ENCODE results near the gene RAI14. TPM values are rescaled to one million over a fixed set of nuclear protein-coding genes. Genes with fewer than 3 reads are reported as not detected.
A peak's percentile ranks its signal among the peaks of the same experiment; 100 is the strongest.
"Not testable (repeated sequence)": the region's sequence is repeated elsewhere in the genome, so short reads cannot be mapped to it uniquely, and the experiment has no call there.

The RAI14 gene
- total RNA-seq, 1 donor from 2014 or later = 56.0 TPM

DNA sequence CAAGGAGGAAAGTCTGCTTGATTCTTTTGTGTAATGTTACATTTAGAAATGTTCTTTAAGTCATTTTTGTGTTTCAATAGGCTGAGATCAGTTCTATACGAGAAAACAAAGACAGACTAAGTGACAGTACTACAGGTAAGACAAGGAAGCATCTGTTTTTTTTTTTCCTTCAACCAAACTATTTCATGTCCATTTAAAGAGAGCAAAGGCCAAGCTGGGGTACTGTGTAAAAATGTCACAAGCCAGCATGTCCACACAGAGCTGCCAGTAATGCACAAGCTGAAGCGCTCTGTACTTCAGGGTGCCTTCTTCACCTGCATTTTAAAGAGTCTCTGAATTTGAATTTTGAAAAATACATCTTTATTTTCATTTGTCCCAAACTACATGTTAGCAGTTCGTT lies 162.6 kb downstream of the RAI14 start:
- no peak for DNase-seq (ENCODE audit: low spot score)

DNA sequence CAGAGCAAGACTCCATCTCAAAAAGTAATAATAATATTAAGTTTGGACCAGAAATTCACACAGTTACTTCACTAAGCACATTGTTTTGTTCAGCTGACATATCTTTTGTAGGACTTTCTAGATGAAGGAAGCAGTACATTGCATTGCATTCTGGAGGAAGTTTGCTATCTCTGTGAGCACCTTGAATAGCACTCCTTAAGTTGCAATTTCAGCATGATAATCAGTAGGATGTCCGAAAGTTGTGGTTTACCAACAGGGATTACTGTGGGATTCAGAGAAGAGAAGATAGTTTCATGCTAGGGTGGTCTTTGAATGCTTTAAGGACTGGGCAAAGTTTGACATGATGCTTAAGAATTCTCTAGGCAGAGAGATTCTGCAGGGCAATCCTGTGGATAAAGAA lies 164.5 kb downstream of the RAI14 start:
- DNase-seq (ENCODE audit: low spot score) = no peak

DNA sequence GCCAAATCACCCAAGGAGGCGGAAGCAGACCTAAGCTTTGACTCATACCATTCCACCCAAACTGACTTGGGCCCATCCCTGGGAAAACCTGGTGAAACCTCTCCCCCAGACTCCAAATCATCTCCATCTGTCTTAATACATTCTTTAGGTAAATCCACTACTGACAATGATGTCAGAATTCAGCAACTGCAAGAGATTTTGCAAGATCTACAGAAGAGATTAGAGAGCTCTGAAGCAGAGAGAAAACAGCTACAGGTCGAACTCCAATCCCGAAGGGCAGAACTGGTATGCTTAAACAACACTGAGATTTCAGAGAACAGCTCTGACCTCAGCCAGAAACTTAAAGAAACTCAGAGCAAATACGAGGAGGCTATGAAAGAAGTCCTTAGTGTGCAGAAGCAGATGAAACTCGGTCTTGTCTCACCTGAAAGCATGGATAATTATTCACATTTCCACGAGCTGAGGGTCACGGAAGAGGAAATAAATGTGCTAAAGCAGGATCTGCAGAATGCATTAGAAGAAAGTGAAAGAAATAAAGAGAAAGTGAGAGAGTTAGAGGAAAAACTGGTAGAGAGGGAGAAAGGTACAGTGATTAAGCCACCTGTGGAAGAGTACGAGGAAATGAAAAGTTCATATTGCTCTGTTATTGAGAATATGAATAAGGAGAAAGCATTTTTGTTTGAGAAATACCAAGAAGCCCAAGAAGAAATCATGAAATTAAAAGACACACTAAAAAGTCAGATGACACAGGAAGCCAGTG lies 167.0 kb downstream of the RAI14 start:
- no peak for DNase-seq (ENCODE audit: low spot score)

DNA sequence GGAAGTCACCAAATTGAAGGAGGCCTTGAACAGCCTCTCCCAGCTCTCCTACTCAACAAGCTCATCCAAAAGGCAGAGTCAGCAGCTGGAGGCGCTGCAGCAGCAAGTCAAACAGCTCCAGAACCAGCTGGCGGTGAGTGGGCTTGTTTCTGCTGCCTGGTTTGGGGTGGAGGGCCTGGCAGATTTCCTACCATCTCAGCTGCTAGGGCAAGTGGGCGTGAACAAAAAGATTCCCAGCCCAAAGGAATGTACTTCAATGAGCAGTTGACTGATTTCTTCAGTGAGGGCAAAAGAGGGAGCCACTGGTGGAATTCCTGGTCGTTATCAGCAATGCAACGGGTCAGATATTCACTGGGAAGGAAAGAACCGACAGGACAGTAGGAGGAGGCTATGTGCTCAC lies 170.2 kb downstream of the RAI14 start:
- no peak for DNase-seq (ENCODE audit: low spot score)

DNA sequence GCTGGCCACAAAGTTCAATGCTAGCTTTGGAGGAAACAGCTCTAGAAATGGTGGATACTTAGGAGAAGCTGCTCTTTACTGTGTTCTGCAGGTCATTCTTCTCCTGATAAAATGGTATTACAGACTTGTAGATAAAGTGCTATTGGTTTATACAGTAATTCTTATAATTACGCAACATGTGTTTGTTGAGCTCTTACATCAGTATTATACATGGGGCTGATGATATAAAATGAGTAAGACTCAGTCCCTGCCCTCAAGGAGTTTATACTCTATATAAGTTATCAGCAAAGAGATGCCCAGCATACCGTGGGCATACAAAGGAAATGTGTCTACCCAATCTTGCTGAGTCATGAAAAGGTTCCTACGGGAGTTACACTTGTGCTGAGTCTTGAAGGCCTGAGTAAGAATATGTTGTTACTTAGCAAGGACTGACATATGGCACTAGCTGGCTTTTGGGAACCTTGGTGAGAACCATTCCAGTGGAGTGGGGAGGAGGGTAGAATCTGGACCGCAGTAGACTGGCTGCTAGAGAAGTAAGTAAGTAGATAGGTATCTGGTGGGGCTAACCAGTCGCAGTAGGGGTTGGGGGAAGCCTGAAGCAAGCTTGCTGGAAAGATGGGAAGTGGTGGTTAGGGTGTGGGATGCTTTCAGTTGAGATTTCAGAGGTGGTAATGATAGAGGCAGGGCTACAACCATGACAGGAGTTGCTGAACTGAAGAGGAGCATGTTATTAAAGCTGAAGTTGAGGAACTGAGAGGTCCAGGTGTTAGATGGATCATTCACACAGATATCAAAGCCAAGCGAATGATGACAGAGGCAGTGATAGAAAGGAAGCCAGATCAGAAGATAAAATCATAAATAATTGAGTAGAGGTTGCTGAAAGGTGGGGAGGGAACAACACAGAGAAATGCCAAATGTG lies 171.7 kb downstream of the RAI14 start:
- no peak for DNase-seq (ENCODE audit: low spot score)

DNA sequence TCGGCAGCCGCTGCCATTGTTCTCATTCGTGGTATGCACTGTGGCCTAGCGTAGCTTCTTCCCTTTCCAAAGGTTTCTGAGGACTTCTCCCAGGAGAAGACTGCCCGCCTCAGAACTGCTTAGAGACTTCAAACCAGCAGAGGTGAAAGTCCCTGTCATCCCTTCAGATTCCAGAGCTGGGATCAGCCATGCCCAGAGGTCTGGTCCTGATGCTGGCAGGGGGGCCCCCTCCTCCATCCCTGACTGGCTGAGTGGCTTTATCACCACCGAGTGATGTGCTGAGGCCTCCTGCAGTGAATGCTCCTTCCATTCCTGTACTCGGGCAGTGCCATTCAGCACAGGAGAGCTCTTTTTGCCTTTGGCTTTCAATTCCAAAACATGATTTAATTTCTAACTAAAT lies 174.7 kb downstream of the RAI14 start:
- DNase-seq (ENCODE audit: low spot score) = not testable (repeated sequence)

DNA sequence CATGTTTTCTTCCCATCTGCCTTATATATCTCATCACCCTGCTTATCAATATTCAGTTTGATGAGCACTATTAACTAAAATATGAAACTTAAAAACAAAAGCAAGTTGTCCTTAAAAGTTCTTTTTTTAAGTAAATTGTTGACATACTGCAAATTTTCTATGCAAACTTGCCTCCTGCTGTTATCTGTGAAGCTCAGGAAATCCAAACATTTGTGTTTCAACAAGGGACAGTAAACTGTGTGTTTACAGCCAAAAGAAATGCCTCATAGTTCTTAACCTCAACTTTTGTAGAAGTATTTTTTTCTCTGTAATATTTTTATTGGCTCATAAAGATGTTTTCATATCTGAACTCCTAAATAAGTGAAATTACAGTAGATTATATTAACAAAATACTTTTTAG lies 175.2 kb downstream of the RAI14 start:
- DNase-seq (ENCODE audit: low spot score) = no peak

DNA sequence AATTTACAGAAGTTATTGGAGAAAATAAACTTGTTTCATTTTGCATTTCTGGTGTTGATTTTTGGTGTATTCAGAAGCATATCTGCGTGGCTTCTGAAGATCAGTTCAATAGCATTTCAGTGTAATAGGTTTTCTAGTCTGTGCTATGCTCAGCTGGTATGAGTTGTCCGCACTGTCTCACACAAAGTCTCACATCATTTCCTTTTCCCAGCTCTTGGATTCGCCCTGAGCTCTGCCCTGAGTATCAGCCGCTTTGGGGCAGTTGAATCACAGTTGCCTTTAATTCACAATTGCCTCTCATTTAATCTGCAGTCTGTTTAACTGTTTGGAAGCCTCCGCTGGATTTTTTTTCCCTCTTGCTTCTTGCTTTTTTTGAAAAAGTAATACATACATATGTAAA lies 176.4 kb downstream of the RAI14 start:
- DNase-seq (ENCODE audit: low spot score) = no peak

DNA sequence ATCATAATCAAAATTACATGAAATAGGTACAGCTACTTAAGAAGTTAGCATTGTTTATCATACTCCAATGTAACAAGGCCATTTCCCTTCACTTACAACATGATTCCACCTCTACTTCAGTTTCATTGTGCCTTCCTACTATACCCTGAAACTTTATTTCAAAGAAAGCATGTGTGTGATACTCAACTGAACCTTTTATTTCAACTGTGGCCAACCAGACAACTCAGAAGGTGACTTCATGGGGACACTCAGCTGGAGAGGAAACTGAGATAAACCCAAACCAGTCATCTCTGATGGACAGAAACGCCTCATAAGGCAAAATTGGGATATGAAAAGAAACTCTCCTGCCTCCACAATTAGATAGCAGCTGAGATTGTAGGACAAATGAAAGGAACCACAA lies 177.0 kb downstream of the RAI14 start:
- DNase-seq (ENCODE audit: low spot score) = no peak

DNA sequence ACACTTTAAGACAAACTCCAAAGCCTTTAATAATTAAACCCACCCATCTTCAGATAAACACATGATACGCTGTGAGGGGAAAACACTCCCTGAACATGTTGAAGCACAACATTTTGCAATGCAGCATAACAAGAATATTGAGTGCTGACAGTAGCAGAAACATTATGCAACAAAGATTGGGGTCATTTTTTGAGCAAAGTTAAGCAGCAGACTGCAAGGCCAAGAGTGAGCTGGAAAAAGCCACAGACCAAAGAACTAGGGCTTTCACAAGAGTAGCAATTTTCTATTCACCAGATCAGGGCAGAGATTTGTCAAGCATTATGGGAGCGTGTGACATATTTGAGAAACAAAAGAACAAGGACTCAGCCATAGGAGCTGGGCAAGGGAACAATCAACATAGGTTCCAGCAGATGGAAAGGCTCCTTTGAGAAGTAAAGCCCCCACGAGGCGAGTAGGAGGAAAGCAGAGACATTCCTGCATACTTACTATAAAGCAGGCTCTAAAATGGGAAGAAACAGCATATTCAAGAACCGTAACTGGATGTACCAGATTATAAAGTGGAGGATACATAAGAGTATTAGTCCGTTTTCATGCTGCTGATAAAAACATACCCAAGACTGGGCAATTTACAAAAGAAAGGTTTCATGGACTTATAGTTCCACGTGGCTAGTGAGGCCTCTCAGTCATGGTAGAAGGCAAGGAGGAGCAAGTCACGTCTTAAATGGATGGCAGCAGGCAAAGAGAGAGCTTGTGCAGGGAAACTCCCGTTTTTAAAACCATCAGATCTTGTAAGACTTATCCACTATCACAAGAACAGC lies 178.1 kb downstream of the RAI14 start:
- DNase-seq (ENCODE audit: low spot score) = no peak

DNA sequence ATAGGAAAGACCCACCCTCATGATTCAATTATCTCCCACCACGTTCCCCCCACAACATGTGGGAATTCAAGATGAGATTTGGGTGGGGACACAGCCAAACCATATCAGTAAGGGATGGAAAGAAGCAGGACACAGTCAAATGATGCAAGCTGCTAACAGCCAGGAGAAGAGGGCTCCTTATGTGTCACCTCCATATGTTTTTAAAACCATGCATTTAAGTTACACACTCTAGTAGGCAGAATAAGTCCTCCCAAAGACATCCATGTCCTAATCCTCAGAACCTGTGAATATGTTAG lies 178.6 kb downstream of the RAI14 start:
- no peak for DNase-seq (ENCODE audit: low spot score)

DNA sequence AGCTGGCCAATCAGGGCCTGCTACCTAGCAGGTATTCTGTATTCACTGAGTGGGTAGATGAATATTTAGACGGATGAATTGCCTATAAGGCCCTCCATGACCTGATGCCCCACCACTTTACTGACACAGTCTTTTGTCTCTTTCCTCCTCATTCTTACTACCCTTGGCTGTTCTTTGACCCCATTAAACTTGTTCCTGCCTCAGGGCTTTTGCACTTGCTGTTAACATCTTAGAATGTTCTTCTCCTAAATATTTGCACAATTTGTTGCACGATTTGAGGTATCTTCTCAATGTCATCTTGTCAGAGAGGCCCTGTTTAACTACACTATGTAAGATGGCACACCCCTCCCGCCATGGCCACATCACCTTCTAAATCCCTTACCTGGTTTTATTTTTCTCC lies 179.5 kb downstream of the RAI14 start:
- DNase-seq (ENCODE audit: low spot score) = no peak

DNA sequence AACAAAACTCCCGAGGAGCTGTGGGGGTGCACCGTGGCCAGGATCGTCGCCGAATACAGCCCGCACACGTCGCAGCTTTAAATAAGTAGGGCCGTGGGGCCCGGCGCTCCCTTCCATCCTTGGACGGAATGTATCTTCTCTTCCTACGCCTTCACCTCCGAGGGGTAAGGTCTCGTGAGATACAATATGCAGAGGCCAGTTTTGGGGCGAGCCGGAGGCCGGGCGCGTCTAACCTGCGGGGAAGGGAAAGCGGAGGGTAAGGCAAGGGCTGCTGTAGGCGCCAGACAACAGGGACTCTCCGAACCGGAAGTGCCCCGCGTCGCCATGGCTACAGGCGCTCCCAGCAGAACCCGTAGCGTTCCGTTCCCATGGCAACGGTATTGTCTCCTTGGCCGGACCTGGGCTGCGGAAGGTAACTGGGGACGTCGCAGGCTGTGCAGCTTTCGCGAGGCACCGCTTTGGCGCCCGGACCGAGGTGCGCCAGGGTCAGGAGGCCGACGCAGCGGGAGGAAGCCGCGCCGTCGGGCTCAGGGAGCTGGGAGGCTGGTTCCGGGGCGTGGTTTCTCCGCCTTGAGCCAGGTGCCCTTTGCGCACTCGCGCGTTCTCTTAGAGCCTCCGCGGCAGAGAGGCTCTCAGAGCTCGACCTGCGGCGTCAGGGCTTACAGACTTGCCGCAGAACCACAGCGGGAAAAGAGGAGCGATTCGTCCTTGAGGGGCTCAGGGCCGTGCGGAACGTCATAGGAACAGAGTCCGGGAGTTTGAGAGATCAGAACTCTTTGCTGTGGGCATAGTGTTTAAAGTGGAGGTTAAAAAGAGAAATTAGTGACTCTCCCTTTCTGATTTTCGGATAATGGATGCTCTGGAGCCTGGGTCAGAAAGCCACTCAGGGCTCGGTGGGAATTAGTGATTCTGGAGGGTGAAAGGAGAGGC lies 182.9 kb downstream of the RAI14 start, which contains the start of gene TTC23L:
Gene TTC23L (plus strand): TSS at position 380 of the 930 bp plus-strand sequence. CDS start 1,508 bp downstream, outside the sequence.
- peak; percentile 93 for DNase-seq (ENCODE audit: low spot score)

DNA sequence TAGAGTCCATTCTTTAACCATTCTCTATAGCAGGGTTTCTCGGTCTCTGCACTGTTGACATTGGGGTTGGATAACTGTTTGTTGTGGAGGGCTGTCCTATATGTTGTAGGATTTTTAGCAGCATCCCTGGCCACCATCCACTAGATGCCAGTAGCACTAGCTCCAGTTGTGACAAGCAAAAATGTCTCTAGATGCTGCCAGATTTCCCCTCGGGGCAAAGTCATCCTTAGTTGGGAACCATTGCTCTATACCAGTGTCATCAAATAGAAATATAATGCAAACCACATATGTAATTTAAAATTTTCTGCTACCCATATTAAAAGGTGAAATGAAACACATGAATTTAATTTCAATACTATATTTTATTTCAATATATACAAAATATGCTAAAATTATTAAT lies 185.7 kb downstream of the RAI14 start:
- DNase-seq (ENCODE audit: low spot score) = no peak

DNA sequence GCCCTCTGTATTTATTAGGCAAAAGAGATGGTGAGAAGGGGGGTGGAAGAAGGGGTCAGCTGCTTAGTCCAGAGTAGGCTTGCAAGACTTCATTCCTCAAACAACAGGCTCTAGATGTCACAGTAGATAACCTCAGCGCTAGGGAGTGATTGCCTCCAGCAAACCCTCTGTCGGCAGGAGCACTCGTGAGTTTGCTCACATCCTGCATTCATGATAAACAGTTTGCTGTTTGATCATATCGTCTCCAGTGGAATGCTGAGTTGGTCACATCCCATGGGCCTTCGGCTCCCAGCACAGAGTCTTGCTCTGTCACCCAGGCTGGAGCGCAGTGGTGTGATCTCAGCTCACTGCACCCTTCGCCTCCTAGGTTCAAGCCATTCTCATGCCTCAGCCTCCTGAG lies 186.4 kb downstream of the RAI14 start:
- DNase-seq (ENCODE audit: low spot score) = no peak

DNA sequence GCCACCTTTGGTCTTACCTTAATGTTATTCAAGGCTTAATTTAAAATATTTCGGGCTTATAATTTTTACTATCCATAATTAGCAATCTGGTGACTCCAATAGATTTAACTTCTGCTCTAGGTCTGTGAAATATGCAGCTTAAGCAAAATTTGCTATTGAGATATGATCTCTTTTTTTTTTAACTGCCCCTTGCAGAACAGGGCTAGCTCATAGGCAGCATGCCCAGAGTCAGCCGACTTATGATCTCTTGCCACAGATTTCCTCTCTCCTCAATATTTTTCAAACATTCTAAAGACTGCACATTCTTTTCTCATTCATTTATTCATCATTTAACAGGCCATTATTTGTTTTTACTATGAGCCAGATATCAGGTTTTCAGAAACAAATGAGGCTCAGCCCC lies 187.4 kb downstream of the RAI14 start:
- DNase-seq (ENCODE audit: low spot score) = no peak

DNA sequence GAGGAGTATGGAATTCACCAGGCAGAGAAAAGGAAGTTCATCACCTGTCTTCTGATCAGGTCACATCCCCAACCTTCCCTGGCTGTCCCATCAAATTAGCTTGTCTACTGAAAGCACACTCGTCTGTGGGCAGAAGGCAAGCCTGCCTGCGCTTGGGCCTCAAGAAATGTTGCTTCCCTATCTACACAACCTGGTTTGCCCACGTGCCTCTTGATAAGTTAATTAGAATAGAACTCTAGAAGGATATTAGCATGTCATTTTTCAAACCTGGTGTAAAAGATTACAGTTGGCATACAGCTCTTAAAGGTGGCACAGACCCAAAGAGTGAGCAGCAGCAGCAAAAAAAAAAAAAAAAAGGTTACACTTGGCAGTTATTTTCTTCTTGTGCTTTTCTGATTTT lies 188.0 kb downstream of the RAI14 start:
- no peak for DNase-seq (ENCODE audit: low spot score)

DNA sequence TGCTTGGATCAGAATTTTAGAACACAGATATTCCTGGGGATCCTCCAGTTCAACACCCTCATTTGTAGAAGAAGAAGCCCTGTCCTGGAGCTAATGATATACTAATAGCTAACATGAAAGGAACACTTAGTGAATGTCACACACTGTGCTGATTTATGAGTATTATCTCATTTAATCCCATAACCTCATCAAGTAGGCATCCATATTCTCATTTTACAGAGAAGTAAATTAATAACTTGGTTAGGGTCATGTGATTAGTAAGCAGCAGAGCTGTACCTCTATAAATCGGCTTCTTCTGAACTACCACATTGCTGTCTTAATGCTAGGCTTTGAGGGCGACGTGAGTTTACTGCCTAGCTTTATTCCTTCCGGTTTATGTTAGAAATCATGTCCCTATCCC lies 188.9 kb downstream of the RAI14 start:
- no peak for DNase-seq (ENCODE audit: low spot score)

DNA sequence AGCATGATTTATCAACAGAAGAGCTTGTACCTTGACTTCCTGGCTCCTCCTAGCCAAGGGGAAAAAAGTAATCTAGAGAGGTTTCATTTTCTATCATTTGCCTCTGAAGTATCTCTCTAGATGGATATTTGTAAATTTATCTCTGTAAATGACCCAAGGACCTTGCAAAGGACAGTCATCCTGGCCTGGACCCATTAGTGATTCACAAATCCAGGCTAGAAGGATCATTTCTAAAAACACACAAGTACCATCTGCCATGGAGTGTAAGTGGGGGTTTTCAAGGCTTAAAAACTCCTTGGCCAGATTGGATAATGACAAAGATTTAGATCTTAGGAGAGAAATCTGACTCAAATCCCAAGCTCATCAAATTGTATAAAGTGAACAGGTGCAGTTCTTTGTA lies 190.9 kb downstream of the RAI14 start:
- DNase-seq (ENCODE audit: low spot score) = no peak

DNA sequence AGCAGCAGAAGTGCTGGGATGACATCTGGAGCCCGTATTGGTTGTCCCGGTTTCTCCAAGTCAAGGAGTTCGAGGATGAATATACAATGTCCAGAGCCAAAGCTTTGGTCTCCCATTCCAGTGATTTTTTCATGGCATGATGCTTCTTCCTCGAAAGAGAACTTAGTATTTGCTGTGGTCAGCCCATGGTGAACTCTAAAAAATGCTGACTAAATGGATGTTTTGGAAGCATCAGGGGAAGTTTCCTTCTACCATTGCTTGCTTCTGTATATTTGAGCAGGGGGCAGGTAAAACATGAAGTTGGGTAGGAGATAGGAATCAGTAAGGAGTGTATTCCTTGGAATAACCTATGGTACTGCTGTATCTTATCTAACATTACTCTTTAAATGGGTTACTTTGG lies 191.4 kb downstream of the RAI14 start:
- no peak for DNase-seq (ENCODE audit: low spot score)

DNA sequence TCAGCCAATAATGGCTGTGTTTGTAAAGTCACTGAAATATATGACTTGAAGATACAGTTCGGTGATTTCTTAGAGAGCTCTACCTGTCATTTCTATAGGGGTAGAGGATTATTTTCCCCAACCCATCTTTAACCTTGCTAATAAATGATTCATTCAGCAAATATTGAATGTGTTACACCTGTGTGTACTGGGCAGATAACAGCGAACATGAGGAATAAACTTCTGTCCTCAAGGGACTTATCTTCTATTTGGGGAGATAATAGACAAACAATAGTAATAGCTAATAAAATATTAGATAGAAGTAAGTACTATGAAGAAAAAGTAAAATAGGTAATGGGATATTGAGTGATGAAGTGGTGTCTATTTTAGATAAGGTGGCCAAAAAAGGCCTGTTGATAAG lies 192.1 kb downstream of the RAI14 start:
- no peak for DNase-seq (ENCODE audit: low spot score)
